ENCODE data around the gene SSH2.

SSH2 gene

DNA sequence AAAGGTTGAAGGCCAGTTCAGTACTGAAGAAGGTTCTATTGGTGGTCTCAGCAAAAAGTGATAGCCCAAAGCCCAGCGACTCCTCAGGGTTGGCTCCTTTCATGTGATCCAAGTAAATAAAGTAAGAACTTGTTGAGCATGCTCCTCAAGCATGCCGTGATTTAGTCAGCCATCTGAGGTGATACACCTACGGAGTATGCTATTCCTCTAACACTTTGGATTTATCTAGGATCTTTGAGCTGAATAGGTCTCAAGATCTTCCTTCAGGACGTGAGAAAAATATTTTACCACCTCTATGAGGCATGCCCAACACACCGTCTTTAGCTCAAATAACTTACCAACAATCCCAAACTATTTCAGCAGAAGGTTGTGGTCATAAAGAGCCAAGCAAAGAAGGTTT is 154.0 kb downstream of the SSH2 start:
- Histone ChIP-seq H3K4me1 (no peaks in the 10 kb centered on the region), H3K36me3 (no peaks in the 10 kb centered on the region), H3K27me3 (no peaks in the 10 kb centered on the region), H3K4me3 (ENCODE audit: low read depth, low read length) (no peak overlapping the region), H3K9me3 (no peaks in the 10 kb centered on the region)
- DNase-seq = no peak
- TF ChIP-seq, protein P1, sequence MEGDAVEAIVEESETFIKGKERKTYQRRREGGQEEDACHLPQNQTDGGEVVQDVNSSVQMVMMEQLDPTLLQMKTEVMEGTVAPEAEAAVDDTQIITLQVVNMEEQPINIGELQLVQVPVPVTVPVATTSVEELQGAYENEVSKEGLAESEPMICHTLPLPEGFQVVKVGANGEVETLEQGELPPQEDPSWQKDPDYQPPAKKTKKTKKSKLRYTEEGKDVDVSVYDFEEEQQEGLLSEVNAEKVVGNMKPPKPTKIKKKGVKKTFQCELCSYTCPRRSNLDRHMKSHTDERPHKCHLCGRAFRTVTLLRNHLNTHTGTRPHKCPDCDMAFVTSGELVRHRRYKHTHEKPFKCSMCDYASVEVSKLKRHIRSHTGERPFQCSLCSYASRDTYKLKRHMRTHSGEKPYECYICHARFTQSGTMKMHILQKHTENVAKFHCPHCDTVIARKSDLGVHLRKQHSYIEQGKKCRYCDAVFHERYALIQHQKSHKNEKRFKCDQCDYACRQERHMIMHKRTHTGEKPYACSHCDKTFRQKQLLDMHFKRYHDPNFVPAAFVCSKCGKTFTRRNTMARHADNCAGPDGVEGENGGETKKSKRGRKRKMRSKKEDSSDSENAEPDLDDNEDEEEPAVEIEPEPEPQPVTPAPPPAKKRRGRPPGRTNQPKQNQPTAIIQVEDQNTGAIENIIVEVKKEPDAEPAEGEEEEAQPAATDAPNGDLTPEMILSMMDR (IDR thresholded peaks at IDR 0.05; ENCODE audit: low read depth, low read length) = no peak

DNA sequence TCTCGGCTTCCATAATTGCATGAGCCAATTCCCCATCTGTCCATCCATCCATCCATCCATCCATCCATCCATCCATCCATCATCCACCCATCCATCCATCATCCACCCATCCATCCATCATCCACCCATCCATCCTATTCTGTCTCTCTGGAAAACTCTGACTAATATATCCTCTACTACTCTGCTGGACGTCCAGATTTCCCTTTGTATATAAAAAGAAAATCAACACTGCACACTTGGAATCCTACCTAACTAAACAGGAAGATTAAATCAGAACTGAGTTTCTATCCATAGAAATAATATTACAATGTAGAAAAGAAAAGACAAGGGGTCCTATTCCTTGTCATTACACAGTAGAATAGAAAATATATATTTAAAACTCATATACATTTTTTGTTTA is 157.0 kb downstream of the SSH2 start:
- TF ChIP-seq, protein P1 (IDR thresholded peaks at IDR 0.05; ENCODE audit: low read depth, low read length) = no peak
- no peaks in the 10 kb centered on the region for H3K36me3 ChIP-seq
- DNase-seq = no peak
- no peak overlapping the region for H3K4me3 ChIP-seq (ENCODE audit: low read depth, low read length)
- H3K27me3 ChIP-seq = no peaks in the 10 kb centered on the region
- H3K4me1 ChIP-seq = no peaks in the 10 kb centered on the region
- no peaks in the 10 kb centered on the region for H3K9me3 ChIP-seq

DNA sequence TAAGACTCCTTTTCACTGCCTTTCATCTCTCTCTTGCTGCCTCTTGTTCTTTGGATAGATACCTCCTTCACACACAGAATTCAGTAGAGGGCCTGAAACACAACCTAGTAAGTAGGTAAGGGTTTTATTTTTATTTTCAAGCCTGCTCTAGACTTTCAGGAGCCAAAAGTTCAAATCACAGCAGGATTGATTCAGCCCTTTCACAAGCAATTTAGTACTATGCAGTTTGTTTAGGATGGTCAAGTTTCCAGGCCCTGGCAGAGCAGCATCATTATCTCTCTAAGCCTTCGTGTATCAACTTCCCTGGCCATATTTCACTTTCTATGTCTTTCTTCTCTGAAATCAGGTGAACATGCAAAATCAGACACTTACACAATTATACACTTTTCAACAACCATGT is 158.5 kb downstream of the SSH2 start:
- no peak for DNase-seq

DNA sequence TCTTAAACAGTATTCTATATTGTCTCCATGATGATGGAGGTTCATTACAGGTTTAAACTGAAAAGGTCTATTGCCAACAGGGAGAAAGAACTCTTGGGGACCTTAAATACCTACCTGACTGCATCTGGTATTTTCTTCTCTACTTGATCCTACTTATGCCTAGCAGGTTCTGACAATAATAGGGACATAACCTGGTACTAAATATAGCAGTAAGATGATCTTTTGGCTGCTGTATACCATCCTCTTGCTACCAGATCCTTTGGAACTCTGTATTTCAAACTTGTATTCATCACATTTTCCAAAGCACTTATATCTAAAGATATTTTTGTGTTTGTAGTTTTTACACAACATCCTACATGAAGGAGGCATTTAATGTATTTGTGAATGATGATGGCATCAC is 160.8 kb downstream of the SSH2 start:
- TF ChIP-seq, protein P1 (IDR thresholded peaks at IDR 0.05; ENCODE audit: low read depth, low read length) = no peak
- no peaks in the 10 kb centered on the region for H3K4me1 ChIP-seq

More for the DNA sequence above, 158.5 kb downstream of the SSH2 start:
- Histone ChIP-seq H3K36me3 (no peaks in the 10 kb centered on the region), H3K9me3 (no peaks in the 10 kb centered on the region), H3K4me3 (ENCODE audit: low read depth, low read length) (no peak overlapping the region), H3K4me1 (no peaks in the 10 kb centered on the region), H3K27me3 (no peaks in the 10 kb centered on the region)
- TF ChIP-seq, protein P1 (IDR thresholded peaks at IDR 0.05; ENCODE audit: low read depth, low read length) = no peak

DNA sequence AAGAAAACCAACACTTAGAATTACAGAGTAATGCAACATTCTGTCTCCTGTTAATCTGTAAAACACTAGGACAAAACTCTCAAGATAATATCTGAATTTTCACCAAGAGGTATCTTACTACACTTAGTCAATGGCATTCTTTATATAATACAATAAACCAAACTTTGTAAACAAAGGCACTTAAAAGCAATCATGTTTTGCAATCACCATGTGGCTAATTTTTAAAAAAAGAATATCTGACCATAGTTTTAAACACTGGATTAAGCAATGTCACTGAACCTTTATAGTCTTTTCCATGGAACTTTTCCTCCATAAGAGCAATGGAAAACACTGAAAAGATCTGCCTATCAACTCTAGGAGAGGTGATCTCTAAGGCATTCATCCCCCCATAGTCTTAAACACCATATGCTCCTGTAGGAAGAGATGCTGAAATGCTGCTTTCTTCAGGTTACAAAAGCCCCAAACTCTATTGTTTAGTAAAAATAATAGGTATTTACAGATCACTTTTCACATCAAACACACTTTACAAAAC is 163.2 kb downstream of the SSH2 start:
- Histone ChIP-seq H3K4me1 (no peaks in the 10 kb centered on the region), H3K9me3 (no peaks in the 10 kb centered on the region), H3K36me3 (no peaks in the 10 kb centered on the region), H3K27me3 (no peaks in the 10 kb centered on the region), H3K4me3 (ENCODE audit: low read depth, low read length) (no peak overlapping the region)
- no peak for DNase-seq
- TF ChIP-seq, protein P1 (IDR thresholded peaks at IDR 0.05; ENCODE audit: low read depth, low read length) = no peak

More for the DNA sequence above, 160.8 kb downstream of the SSH2 start:
- DNase-seq = no peak
- no peaks in the 10 kb centered on the region for H3K36me3 ChIP-seq
- no peaks in the 10 kb centered on the region for H3K9me3 ChIP-seq
- no peaks in the 10 kb centered on the region for H3K27me3 ChIP-seq
- H3K4me3 ChIP-seq (ENCODE audit: low read depth, low read length) = no peak overlapping the region

DNA sequence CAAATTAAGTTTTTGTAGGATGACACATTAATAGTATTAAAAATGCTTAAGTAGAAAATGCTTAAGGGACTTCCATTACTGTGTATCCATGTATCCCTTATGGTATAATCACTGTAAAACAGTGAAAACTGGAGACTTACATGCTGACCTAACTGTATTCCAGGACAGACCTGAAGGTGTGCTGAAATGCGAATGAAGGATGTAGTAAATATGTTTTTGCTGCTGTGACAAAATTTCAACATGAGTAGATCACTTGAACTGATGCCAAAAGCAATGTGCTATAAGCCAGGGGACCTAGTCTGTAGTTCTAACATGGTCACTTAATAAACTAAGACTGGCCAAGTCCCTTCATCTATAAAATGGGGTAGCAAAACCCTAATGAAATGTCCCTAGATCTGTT is 165.3 kb downstream of the SSH2 start:
- Histone ChIP-seq H3K4me1 (no peaks in the 10 kb centered on the region), H3K36me3 (no peaks in the 10 kb centered on the region), H3K9me3 (no peaks in the 10 kb centered on the region), H3K27me3 (no peaks in the 10 kb centered on the region), H3K4me3 (ENCODE audit: low read depth, low read length) (no peak overlapping the region)
- TF ChIP-seq, protein P1 (IDR thresholded peaks at IDR 0.05; ENCODE audit: low read depth, low read length) = no peak
- DNase-seq = no peak

All from BE2C (cell line).